Lower leg skin (tissue), 3 donors: ENCODE measurements around the gene TLE3.

Experiments
- CTCF ChIP-seq, 3 donors: fragments of 450-650 bp; IDR thresholded peaks; one replicate each; pipeline ENCODE4 v1.5.1; 2016; ENCODE audit warnings: antibody characterized with exemption in 3 of 3, mild to moderate bottlenecking in 3 of 3, moderate library complexity in 2 of 3
- POLR2A ChIP-seq, 2 donors: fragments of 450-650 bp; IDR thresholded peaks; one replicate each; pipeline ENCODE4 v1.6.1; 2016 to 2017; ENCODE audit warnings: antibody characterized with exemption in 2 of 2, mild to moderate bottlenecking in 1 of 2, moderate library complexity in 1 of 2

GRCh38 chr15:70133296-70133695, 35.6 kb upstream of the TLE3 start:
- TF ChIP-seq CTCF (IDR thresholded peaks at IDR 0.05) (no peak), POLR2A (IDR thresholded peaks at IDR 0.05) (no peak)
